ENCODE measurements around the gene PRTFDC1. TPM values are rescaled to one million over a fixed set of nuclear protein-coding genes. Genes with fewer than 3 reads are reported as not detected.

The PRTFDC1 gene
- total RNA-seq, 1 donor, result 13.4 TPM

- H3K4me3 ChIP-seq (ENCODE audit: low read depth, low read length), result no peak overlapping the region
- DNase-seq (ENCODE audit: low read depth), result no peak
- no peak for TF ChIP-seq CTCF (IDR thresholded peaks at IDR 0.05; ENCODE audit: insufficient read depth, low read depth, low read length)
Measured at GRCh38 chr10:24849501-24850299, 102.7 kb downstream of the PRTFDC1 start.

GRCh38 chr10:24849051-24849450, 103.4 kb downstream of the PRTFDC1 start:
- DNase-seq (ENCODE audit: low read depth), result no peak
- TF ChIP-seq CTCF (IDR thresholded peaks at IDR 0.05; ENCODE audit: insufficient read depth, low read depth, low read length), result no peak
- H3K4me3 ChIP-seq (ENCODE audit: low read depth, low read length), result no peak overlapping the region

- no peak overlapping the region for H3K4me3 ChIP-seq (ENCODE audit: low read depth, low read length)
- DNase-seq (ENCODE audit: low read depth), result peak; percentile 12
- TF ChIP-seq CTCF (IDR thresholded peaks at IDR 0.05; ENCODE audit: insufficient read depth, low read depth, low read length), result no peak
Measured at GRCh38 chr10:24848195-24848594, 104.2 kb downstream of the PRTFDC1 start.

- no peak for TF ChIP-seq CTCF (IDR thresholded peaks at IDR 0.05; ENCODE audit: insufficient read depth, low read depth, low read length)
- H3K4me3 ChIP-seq (ENCODE audit: low read depth, low read length), result no peak overlapping the region
- no peak for DNase-seq (ENCODE audit: low read depth)
Measured at GRCh38 chr10:24847112-24848070, 105.0 kb downstream of the PRTFDC1 start.

- no peak for TF ChIP-seq CTCF (IDR thresholded peaks at IDR 0.05; ENCODE audit: insufficient read depth, low read depth, low read length)
- no peak overlapping the region for H3K4me3 ChIP-seq (ENCODE audit: low read depth, low read length)
- no peak for DNase-seq (ENCODE audit: low read depth)
Measured at GRCh38 chr10:24844742-24845141, 107.7 kb downstream of the PRTFDC1 start.

GRCh38 chr10:24843256-24843655, 109.2 kb downstream of the PRTFDC1 start:
- TF ChIP-seq CTCF (IDR thresholded peaks at IDR 0.05; ENCODE audit: insufficient read depth, low read depth, low read length), result no peak
- DNase-seq (ENCODE audit: low read depth), result peak; percentile 20
- H3K4me3 ChIP-seq (ENCODE audit: low read depth, low read length), result no peak overlapping the region
